Peyer's patch (tissue), 4 donors: Measurements from ENCODE around the gene CNRIP1. TPM values are rescaled to one million over a fixed set of nuclear protein-coding genes. Genes with fewer than 3 reads are reported as not detected.

ENCODE experiments used
- DNase-seq, 3 donors: peaks; one replicate each; pipeline ENCODE4 v3.0.0-alpha.2; 2017 to 2019
- H3K27ac ChIP-seq, 4 donors: fragments of 200-600 bp; sonication (generic); one replicate each; pipeline ENCODE4 v1.5.1; 2016 to 2019
- H3K27me3 ChIP-seq, 2 donors: fragments of 200-600 bp; sonication (generic); one replicate each; pipeline ENCODE4 v1.5.1; 2019
- H3K36me3 ChIP-seq, 3 donors: fragments of 200-600 bp; sonication (generic); one replicate each; pipeline ENCODE4 v1.5.1; 2016 to 2019
- H3K4me1 ChIP-seq, 4 donors: fragments of 200-600 bp; sonication (generic); one replicate each; pipeline ENCODE4 v1.5.1; 2016 to 2019
- H3K4me3 ChIP-seq, 4 donors: fragments of 200-600 bp; sonication (generic); 1 replicate in 3 of 4; 2 replicates in 1 of 4; pipeline ENCODE4 v1.5.1; 2016 to 2019; ENCODE audit warnings: mild to moderate bottlenecking in 1 of 4
- H3K9me3 ChIP-seq, 4 donors: fragments of 200-600 bp; sonication (generic); one replicate each; pipeline ENCODE4 v1.5.1; 2016 to 2019; ENCODE audit warnings: mild to moderate bottlenecking in 1 of 4
- POLR2A ChIP-seq, 2 donors: fragments of 450-650 bp; IDR thresholded peaks; one replicate each; pipeline ENCODE4 v1.5.1; 2017; ENCODE audit warnings: antibody characterized with exemption in 2 of 2, mild to moderate bottlenecking in 2 of 2, moderate library complexity in 2 of 2
- total RNA-seq, 4 donors: library from RNA; depleted of rRNA; stranded (reverse); fragments of >200 nt; gene quantifications; one replicate each; pipeline ENCODE4 v1.1.0, GENCODE V29; 2016
- TF ChIP-seq, protein P1 (sequence below), 6 experiments: fragments of 450-650 bp in 4 of 6; fragments of 200-600 bp in 2 of 6; sonication (generic) in 1 of 6; IDR thresholded peaks; one replicate each; pipeline ENCODE4 v1.5.1; 2017 to 2019; ENCODE audit warnings: antibody characterized with exemption in 6 of 6, mild to moderate bottlenecking in 3 of 6, moderate library complexity in 1 of 6

The CNRIP1 gene
- total RNA-seq, 4 donors from 2014 or later, result 2.1 to 21.5 (median 4.8) TPM

DNA sequence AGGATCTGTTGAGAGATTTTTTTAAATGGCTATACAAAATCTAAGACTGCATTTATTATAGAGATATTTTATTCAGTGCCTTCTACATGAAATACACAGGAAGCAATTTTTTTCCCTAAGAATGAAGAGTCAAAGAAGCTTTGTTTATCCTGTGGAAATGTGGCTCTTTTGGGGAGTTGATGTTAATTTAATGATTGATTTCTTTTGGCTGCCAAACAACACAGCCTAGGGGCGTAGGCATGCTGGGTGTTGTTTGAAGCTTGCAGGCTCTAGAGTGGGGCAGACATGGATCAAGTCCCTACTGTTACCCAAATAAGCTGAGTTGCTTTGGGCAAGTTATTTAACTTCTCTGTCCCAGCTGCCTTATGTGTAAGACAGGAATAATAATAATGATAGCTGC lies 24.3 kb upstream of the CNRIP1 start:
- TF ChIP-seq, protein P1, sequence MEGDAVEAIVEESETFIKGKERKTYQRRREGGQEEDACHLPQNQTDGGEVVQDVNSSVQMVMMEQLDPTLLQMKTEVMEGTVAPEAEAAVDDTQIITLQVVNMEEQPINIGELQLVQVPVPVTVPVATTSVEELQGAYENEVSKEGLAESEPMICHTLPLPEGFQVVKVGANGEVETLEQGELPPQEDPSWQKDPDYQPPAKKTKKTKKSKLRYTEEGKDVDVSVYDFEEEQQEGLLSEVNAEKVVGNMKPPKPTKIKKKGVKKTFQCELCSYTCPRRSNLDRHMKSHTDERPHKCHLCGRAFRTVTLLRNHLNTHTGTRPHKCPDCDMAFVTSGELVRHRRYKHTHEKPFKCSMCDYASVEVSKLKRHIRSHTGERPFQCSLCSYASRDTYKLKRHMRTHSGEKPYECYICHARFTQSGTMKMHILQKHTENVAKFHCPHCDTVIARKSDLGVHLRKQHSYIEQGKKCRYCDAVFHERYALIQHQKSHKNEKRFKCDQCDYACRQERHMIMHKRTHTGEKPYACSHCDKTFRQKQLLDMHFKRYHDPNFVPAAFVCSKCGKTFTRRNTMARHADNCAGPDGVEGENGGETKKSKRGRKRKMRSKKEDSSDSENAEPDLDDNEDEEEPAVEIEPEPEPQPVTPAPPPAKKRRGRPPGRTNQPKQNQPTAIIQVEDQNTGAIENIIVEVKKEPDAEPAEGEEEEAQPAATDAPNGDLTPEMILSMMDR (IDR thresholded peaks at IDR 0.05), result no peak
- TF ChIP-seq POLR2A (IDR thresholded peaks at IDR 0.05), result no peak

GRCh38 chr2:68342470-68342869 lies 22.7 kb upstream of the CNRIP1 start:
- H3K36me3 ChIP-seq, result no peaks in the 10 kb centered on the region
- no peak overlapping the region for H3K27ac ChIP-seq
- no peaks in the 10 kb centered on the region for H3K27me3 ChIP-seq
- TF ChIP-seq, protein P1 (IDR thresholded peaks at IDR 0.05), result no peak
- TF ChIP-seq POLR2A (IDR thresholded peaks at IDR 0.05), result no peak
- H3K9me3 ChIP-seq, result no peaks in the 10 kb centered on the region
- no peak for DNase-seq
- no peak overlapping the region for H3K4me3 ChIP-seq
- H3K4me1 ChIP-seq, result no peaks in the 10 kb centered on the region

More for the DNA sequence above, 24.3 kb upstream of the CNRIP1 start:
- Histone ChIP-seq H3K9me3 (no peaks in the 10 kb centered on the region), H3K27me3 (no peaks in the 10 kb centered on the region), H3K4me1 (no peaks in the 10 kb centered on the region), H3K36me3 (no peaks in the 10 kb centered on the region), H3K27ac (no peak overlapping the region), H3K4me3 (no peak overlapping the region)
- no peak for DNase-seq

DNA sequence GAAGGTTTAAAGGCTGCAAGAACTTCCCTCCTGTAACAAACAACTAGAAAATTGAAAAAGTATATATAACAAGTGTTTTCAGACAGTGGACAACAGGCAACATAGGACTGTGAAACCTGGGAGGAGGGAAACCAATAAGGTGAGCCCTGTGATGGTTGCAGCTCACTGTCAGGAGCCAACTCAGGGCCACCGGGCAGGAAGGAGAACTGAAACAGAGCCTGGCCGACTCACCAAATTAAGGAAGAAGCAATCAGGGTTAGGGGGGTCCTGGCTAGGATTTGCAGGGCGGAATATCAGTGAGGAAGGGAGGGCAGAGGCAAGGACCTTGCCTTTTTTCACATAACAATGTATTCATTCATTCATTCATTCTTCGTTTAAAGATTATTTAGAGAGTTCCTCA lies 21.8 kb upstream of the CNRIP1 start:
- no peaks in the 10 kb centered on the region for H3K27me3 ChIP-seq

DNA sequence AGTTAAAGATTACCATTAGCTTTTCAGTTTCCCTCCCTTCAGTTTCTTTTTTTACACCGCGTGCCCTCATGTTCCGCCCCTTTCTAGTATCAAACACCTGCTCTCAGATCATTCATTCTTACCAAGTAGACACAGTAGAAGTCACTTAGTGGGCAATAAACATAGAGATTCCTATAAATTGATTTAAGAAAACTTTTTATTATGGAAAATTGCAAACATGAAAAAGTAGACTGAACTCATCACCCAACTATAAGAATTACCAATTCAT lies 21.2 kb upstream of the CNRIP1 start:
- no peak overlapping the region for H3K27ac ChIP-seq
- H3K36me3 ChIP-seq, result no peaks in the 10 kb centered on the region
- no peak for DNase-seq
- H3K9me3 ChIP-seq, result no peaks in the 10 kb centered on the region
- H3K27me3 ChIP-seq, result no peaks in the 10 kb centered on the region
- no peaks in the 10 kb centered on the region for H3K4me1 ChIP-seq
- TF ChIP-seq POLR2A (IDR thresholded peaks at IDR 0.05), result no peak
- TF ChIP-seq, protein P1 (IDR thresholded peaks at IDR 0.05), result no peak
- H3K4me3 ChIP-seq, result no peak overlapping the region

More for the DNA sequence above, 21.8 kb upstream of the CNRIP1 start:
- DNase-seq, result no peak
- Histone ChIP-seq H3K4me3 (no peak overlapping the region), H3K9me3 (no peaks in the 10 kb centered on the region), H3K4me1 (no peaks in the 10 kb centered on the region), H3K27ac (no peak overlapping the region), H3K36me3 (no peaks in the 10 kb centered on the region)
- no peak for TF ChIP-seq POLR2A (IDR thresholded peaks at IDR 0.05)
- TF ChIP-seq, protein P1 (IDR thresholded peaks at IDR 0.05), result no peak

GRCh38 chr2:68340226-68341061 lies 20.7 kb upstream of the CNRIP1 start:
- Histone ChIP-seq H3K36me3 (no peaks in the 10 kb centered on the region), H3K9me3 (no peaks in the 10 kb centered on the region), H3K27ac (no peak overlapping the region), H3K27me3 (no peaks in the 10 kb centered on the region), H3K4me1 (no peaks in the 10 kb centered on the region), H3K4me3 (no peak overlapping the region)
- no peak for DNase-seq
- TF ChIP-seq POLR2A (IDR thresholded peaks at IDR 0.05), result no peak
- TF ChIP-seq, protein P1 (IDR thresholded peaks at IDR 0.05), result no peak
